Activated CD4-positive, alpha-beta memory T cell treated with anti-CD3 and anti-CD28 coated beads for 36 hours (primary cell): ENCODE results near the gene SLC4A1. TPM values are rescaled to one million over a fixed set of nuclear protein-coding genes. Genes with fewer than 3 reads are reported as not detected.
A peak's percentile ranks its signal among the peaks of the same experiment; 100 is the strongest.

Experiments
- CTCF ChIA-PET: fragments of 350-600 bp; sonication (Branson Sonifier 250); formaldehyde crosslinking; loops from one replicate; lab custom pipeline; 2021; ENCODE audit warnings: antibody characterized with exemption, inconsistent platforms; lab: Charles Lee
- POLR2A ChIA-PET: fragments of 350-600 bp; sonication (Branson Sonifier 250); formaldehyde crosslinking; loops from one replicate; lab custom pipeline; 2021; ENCODE audit warnings: antibody characterized with exemption; lab: Charles Lee
- DNase-seq: peaks from one replicate; pipeline ENCODE4 v3.0.0-alpha.2; 2020
- H3K27ac Mint-ChIP-seq: one replicate; pipeline ENCODE4 v1.8.0; 2021; ENCODE audit warnings: mixed read lengths
- H3K27me3 Mint-ChIP-seq: one replicate; pipeline ENCODE4 v1.8.0; 2021; ENCODE audit warnings: mixed read lengths
- H3K36me3 Mint-ChIP-seq: one replicate; pipeline ENCODE4 v1.8.0; 2021; ENCODE audit warnings: mixed read lengths
- H3K4me1 Mint-ChIP-seq: one replicate; pipeline ENCODE4 v1.8.0; 2021; ENCODE audit warnings: low read depth, mixed read lengths
- H3K4me3 Mint-ChIP-seq: one replicate; pipeline ENCODE4 v1.8.0; 2021; ENCODE audit warnings: mild to moderate bottlenecking, mixed read lengths
- H3K9me3 Mint-ChIP-seq: one replicate; pipeline ENCODE4 v1.8.0; 2021; ENCODE audit warnings: mixed read lengths
- intact Hi-C: fragments of 100-400 bp; cut with micrococcal nuclease; formaldehyde crosslinking; loops from one replicate; pipeline ENCODE4 v1.15.1; 2023
- total RNA-seq, 2 experiments: library from RNA; stranded (reverse); gene quantifications; one replicate each; pipeline ENCODE4 v1.2.3, GENCODE V29; 2021

Gene SLC4A1
- total RNA-seq, 2 experiments from 2014 or later = not detected

- POLR2A ChIA-PET = no interaction called here
- no peak overlapping the region for H3K4me3 Mint-ChIP-seq
- no peaks in the 10 kb centered on the region for H3K27me3 Mint-ChIP-seq
- no peak for DNase-seq
- peak overlapping the region; percentile 38 for H3K27ac Mint-ChIP-seq
- peaks cover 55% of the 10 kb centered on the region for H3K4me1 Mint-ChIP-seq
- H3K36me3 Mint-ChIP-seq = peaks cover 33% of the 10 kb centered on the region
- no peaks in the 10 kb centered on the region for H3K9me3 Mint-ChIP-seq
- intact Hi-C loops = loop anchor here (10.0 kb wide), 1 partner anchor 937 kb away; the partner anchor contains the start of gene HEXIM1
- CTCF ChIA-PET = interaction anchor here (0.7 to 3.5 kb wide), 2 partner anchors 9 to 138 kb away, joined by 3 to 16 read pairs; partner anchors contain the start of gene GRN
Observed at GRCh38 chr17:44207743-44208142, 60.2 kb downstream of the SLC4A1 start.

DNA sequence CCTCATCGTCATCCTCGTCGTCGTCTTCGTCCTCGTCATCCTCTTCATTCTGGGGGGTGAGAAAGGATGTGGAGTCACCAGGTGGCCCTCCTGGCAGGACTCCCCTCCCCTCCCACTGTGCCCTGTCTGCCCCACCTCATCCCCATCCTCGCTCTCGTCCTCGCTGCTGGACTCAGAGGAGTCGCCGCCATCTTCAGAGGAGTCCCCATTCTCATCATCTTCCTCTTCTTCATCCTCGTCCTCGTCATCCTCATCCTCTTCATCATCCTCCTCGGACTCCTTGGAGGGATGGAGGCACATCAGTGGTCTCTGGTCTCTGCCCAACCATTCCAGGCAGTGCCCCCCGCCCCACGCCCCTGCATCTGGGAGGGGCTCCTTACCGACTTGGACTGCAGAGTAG lies 60.6 kb downstream of the SLC4A1 start:
- ChIA-PET CTCF (interaction anchor here (3.5 kb wide), 1 partner anchor 9 kb away, joined by 16 read pairs; no protein-coding TSS in a partner anchor), POLR2A (no interaction called here)
- intact Hi-C loops = loop anchor here (10.0 kb wide), 1 partner anchor 937 kb away; the partner anchor contains the start of gene HEXIM1
- no peak for DNase-seq
- no peaks in the 10 kb centered on the region for H3K9me3 Mint-ChIP-seq
- peaks cover 54% of the 10 kb centered on the region for H3K4me1 Mint-ChIP-seq
- peak overlapping the region; percentile 38 for H3K27ac Mint-ChIP-seq
- H3K27me3 Mint-ChIP-seq = no peaks in the 10 kb centered on the region
- no peak overlapping the region for H3K4me3 Mint-ChIP-seq
- H3K36me3 Mint-ChIP-seq = peaks cover 32% of the 10 kb centered on the region

DNA sequence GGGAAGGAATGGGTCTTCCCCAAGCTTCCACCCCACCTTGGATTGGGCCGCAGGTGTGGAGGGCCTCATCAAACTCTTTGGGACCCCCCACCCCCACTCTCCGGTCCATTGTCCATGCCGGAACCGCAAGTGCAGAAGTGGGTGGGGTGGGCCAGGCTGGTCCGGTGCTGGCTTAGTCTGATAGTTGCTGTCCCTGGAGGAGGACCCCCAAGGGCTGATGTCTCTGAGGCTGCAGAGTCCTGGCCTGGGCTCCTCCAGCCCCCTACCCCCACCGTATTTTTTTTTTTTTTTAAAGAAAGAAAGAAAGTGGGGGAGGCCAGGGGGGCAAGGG lies 61.1 kb downstream of the SLC4A1 start:
- H3K27me3 Mint-ChIP-seq = no peaks in the 10 kb centered on the region
- intact Hi-C loops = loop anchor here (10.0 kb wide), 1 partner anchor 938 kb away; the partner anchor contains the start of gene HEXIM1
- no peak overlapping the region for H3K27ac Mint-ChIP-seq
- ChIA-PET CTCF (interaction anchor here (0.7 to 3.5 kb wide), 5 partner anchors 10 to 139 kb away, joined by 3 to 16 read pairs (median 5); partner anchors contain the start of genes GRN and TMUB2), POLR2A (no interaction called here)
- H3K9me3 Mint-ChIP-seq = no peaks in the 10 kb centered on the region
- no peak for DNase-seq
- peaks cover 50% of the 10 kb centered on the region for H3K4me1 Mint-ChIP-seq
- H3K36me3 Mint-ChIP-seq = peaks cover 32% of the 10 kb centered on the region
- no peak overlapping the region for H3K4me3 Mint-ChIP-seq

GRCh38 chr17:44205962-44206824 lies 61.7 kb downstream of the SLC4A1 start:
- ChIA-PET POLR2A (no interaction called here), CTCF (interaction anchor here (0.7 to 3.5 kb wide), 6 partner anchors 10 to 139 kb away, joined by 3 to 16 read pairs (median 4); partner anchors contain the start of genes GRN and TMUB2)
- H3K9me3 Mint-ChIP-seq = no peaks in the 10 kb centered on the region
- no peak overlapping the region for H3K4me3 Mint-ChIP-seq
- H3K27me3 Mint-ChIP-seq = no peaks in the 10 kb centered on the region
- H3K27ac Mint-ChIP-seq = peak overlapping the region; percentile 15
- intact Hi-C loops = loop anchor here (10.0 kb wide), 1 partner anchor 939 kb away; the partner anchor contains the start of gene HEXIM1
- H3K36me3 Mint-ChIP-seq = peaks cover 29% of the 10 kb centered on the region
- peaks cover 47% of the 10 kb centered on the region for H3K4me1 Mint-ChIP-seq
- no peak for DNase-seq

DNA sequence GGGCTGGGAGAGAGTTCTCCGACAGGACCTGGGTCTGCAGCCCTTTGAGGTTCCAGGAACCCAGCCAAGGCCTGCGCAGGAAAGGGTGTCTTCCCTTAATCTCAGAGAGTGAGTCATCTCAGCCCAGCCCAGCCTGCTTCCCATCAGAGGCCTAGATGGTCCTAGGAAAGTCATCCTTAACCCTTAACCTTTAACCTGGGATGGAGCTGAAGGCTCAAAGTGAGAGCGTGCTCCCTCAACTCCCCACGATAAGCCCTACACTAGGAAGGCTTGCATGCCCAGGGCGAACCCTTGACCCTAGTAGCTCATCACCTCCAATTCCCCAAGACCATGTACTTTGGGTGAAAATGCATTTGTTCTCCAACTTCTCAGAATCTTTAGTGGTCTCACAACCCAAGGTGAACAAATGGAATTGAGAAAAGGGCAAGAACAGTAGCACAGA lies 63.5 kb downstream of the SLC4A1 start:
- no peaks in the 10 kb centered on the region for H3K27me3 Mint-ChIP-seq
- peaks cover 39% of the 10 kb centered on the region for H3K4me1 Mint-ChIP-seq
- ChIA-PET POLR2A (interaction anchor here (1.0 to 1.5 kb wide), 2 partner anchors 13 to 17 kb away, joined by 3 to 5 read pairs; no protein-coding TSS in a partner anchor), CTCF (interaction anchor here (0.6 to 3.2 kb wide), 11 partner anchors 9 to 196 kb away, joined by 3 to 20 read pairs (median 8); partner anchors contain the start of genes GRN, HDAC5 and UBTF)
- H3K4me3 Mint-ChIP-seq = no peak overlapping the region
- DNase-seq = no peak
- peak overlapping the region; percentile 66 for H3K27ac Mint-ChIP-seq
- peaks cover 21% of the 10 kb centered on the region for H3K36me3 Mint-ChIP-seq
- intact Hi-C loops = loop anchor here (10.0 kb wide), 1 partner anchor 940 kb away; the partner anchor contains the start of gene HEXIM1
- no peaks in the 10 kb centered on the region for H3K9me3 Mint-ChIP-seq

- DNase-seq = peak; percentile 71
- ChIA-PET POLR2A (interaction anchor here (1.0 to 3.2 kb wide), 3 partner anchors 13 to 17 kb away, joined by 3 to 10 read pairs (median 5); no protein-coding TSS in a partner anchor), CTCF (interaction anchor here (0.6 to 3.2 kb wide), 16 partner anchors 9 to 195 kb away, joined by 3 to 20 read pairs (median 6); partner anchors contain the start of genes GRN, HDAC5, TMUB2 and UBTF)
- Mint-ChIP-seq H3K4me3 (no peak overlapping the region), H3K36me3 (peaks cover 18% of the 10 kb centered on the region), H3K4me1 (peaks cover 35% of the 10 kb centered on the region), H3K9me3 (no peaks in the 10 kb centered on the region), H3K27ac (peak overlapping the region; percentile 60), H3K27me3 (no peaks in the 10 kb centered on the region)
- intact Hi-C loops = loop anchor here (10.0 kb wide), 1 partner anchor 941 kb away; the partner anchor contains the start of gene HEXIM1
Observed at GRCh38 chr17:44203731-44204440, 64.0 kb downstream of the SLC4A1 start.

GRCh38 chr17:44202756-44203155 lies 65.2 kb downstream of the SLC4A1 start:
- no peaks in the 10 kb centered on the region for H3K9me3 Mint-ChIP-seq
- H3K4me1 Mint-ChIP-seq = peaks cover 33% of the 10 kb centered on the region
- peak overlapping the region; percentile 23 for H3K27ac Mint-ChIP-seq
- DNase-seq = no peak
- H3K27me3 Mint-ChIP-seq = no peaks in the 10 kb centered on the region
- intact Hi-C loops = loop anchor here (10.0 kb wide), 1 partner anchor 942 kb away; the partner anchor contains the start of gene HEXIM1
- no peak overlapping the region for H3K4me3 Mint-ChIP-seq
- peaks cover 10% of the 10 kb centered on the region for H3K36me3 Mint-ChIP-seq
- ChIA-PET CTCF (interaction anchor here (1.7 to 3.2 kb wide), 3 partner anchors 14 to 124 kb away, joined by 6 to 8 read pairs (median 6); no protein-coding TSS in a partner anchor), POLR2A (interaction anchor here (1.1 to 3.2 kb wide), 2 partner anchors 9 to 16 kb away, joined by 3 to 10 read pairs; no protein-coding TSS in a partner anchor)

DNA sequence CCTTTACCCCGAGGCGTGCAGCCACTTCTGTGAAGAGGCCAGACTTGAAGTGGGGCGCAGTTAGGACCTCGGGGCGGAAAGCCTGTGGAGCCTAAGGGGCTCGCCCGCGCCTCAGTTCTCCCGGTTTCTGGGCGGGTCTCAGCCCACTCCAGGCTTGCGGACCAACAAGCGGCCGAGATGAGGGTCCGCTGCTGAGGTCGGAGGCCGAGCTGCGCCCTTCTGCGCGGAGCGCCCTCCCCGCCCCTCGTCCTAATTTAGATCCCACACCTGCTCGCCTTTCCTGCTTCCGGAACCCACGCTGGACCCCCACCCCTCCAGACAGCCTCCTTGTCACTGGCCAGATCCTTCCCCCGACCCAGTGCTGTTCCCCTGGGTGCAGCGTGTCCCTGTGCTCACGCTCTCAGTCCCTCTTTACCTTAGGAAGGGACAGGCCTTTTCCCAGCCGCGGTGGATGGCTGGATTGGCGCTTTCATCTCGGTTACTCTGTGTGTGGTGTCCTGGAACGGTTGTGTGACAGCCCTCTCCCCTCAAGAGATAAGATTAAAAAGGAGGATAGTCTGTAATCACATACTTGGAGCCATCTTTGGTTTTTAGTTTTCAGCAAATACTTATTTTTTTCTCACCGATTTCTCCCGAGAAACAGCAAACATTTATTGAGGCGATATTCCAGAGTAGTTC lies 67.3 kb downstream of the SLC4A1 start:
- no peak for DNase-seq
- peak overlapping the region; percentile 92 for H3K27ac Mint-ChIP-seq

GRCh38 chr17:44199553-44200477 lies 68.1 kb downstream of the SLC4A1 start, which contains the start of gene ATXN7L3:
Gene ATXN7L3 (minus strand): TSS chr17:44199884. CDS start chr17:44198070, 1,814 bp downstream.
- POLR2A ChIA-PET = interaction anchor here (0.6 to 3.2 kb wide), 5 partner anchors 10 to 22 kb away, joined by 3 to 22 read pairs (median 5); partner anchors contain the start of genes TMUB2 and UBTF
- H3K4me1 Mint-ChIP-seq = peaks cover 41% of the 10 kb centered on the region

More for the DNA sequence above, 67.3 kb downstream of the SLC4A1 start:
- intact Hi-C loops = loop anchor here (1.0 to 10.0 kb wide), 5 partner anchors 10 to 944 kb away; partner anchors contain the start of genes HEXIM1 and TMUB2
- Mint-ChIP-seq H3K4me1 (peaks cover 41% of the 10 kb centered on the region), H3K4me3 (peak overlapping the region; percentile 91), H3K9me3 (no peaks in the 10 kb centered on the region), H3K27me3 (no peaks in the 10 kb centered on the region), H3K36me3 (peaks cover 14% of the 10 kb centered on the region)
- POLR2A ChIA-PET = interaction anchor here (0.6 to 3.2 kb wide), 4 partner anchors 9 to 19 kb away, joined by 3 to 10 read pairs (median 6); partner anchors contain the start of gene UBTF
- CTCF ChIA-PET = interaction anchor here (0.6 to 6.3 kb wide), 3 partner anchors 10 to 131 kb away, joined by 3 to 54 read pairs (median 4); no protein-coding TSS in a partner anchor

More at GRCh38 chr17:44199553-44200477, 68.1 kb downstream of the SLC4A1 start, which contains the start of gene ATXN7L3:
- peak; percentile 100 for DNase-seq
- Mint-ChIP-seq H3K9me3 (no peaks in the 10 kb centered on the region), H3K4me3 (peak within 1 kb of the TSS; percentile 91), H3K27ac (peak within 1 kb of the TSS; percentile 92), H3K27me3 (no peaks in the 10 kb centered on the region), H3K36me3 (peaks cover 20% of the 10 kb centered on the region)
- CTCF ChIA-PET = interaction anchor here (0.7 to 6.3 kb wide), 2 partner anchors 11 to 18 kb away, joined by 3 to 54 read pairs; no protein-coding TSS in a partner anchor
- intact Hi-C loops = loop anchor here (1.0 to 10.0 kb wide), 5 partner anchors 10 to 945 kb away; partner anchors contain the start of genes HEXIM1 and TMUB2
